ENCODE data around the gene TANGO2.

DNA sequence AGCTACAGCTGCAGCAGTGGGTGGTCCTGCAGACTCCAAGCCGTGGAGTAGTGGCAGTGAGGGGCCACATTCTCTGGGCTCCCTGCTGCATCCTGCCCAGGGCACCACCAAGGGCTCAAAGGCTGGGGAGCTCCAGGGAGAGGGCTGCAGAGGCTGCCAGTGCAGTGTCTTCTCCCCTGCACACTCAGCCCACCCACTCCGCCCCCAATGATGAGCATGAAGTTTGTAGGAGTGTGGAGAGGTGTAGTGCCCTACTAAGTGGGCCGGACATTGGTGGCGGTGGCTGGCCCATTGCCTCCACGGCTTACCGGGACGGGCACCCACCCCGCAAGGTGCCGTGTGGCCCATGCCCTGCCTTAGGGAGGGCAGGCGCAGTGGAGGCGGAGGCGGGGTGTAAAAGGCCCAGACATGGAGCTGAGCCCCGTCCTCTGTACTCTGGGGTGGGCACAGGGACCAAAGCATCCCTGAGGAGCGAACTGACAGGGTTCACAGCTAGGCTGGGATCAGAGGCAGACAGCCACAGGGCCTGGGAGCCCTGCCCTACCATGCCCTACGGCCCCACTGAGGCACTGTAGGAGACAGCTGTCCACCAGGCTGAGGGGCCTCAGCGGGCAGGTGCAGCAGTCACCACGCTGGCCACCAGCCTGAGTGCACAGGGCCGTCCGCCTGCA, 23.2 kb upstream of the TANGO2 start:
- TF ChIP-seq CTCF (IDR thresholded peaks at IDR 0.05) (no peak), POLR2A (IDR thresholded peaks at IDR 0.05) (no peak)

Measured in lower leg skin (tissue), 3 donors.